NCI-H69 (cell line): ENCODE measurements around the gene MSL3B.
A peak's percentile ranks its signal among the peaks of the same experiment; 100 is the strongest.

ENCODE experiments used
- DNase-seq: peaks from one replicate; lab custom pipeline; 2025; lab: John Stamatoyannopoulos, UW

The MSL3B gene

GRCh38 chr2:233816771-233817170, 51.4 kb downstream of the MSL3B start:
- DNase-seq: no peak

- DNase-seq: peak; percentile 46
Observed at GRCh38 chr2:233816334-233816733, 51.9 kb downstream of the MSL3B start.

GRCh38 chr2:233815861-233816260, 52.3 kb downstream of the MSL3B start:
- no peak for DNase-seq
